HG03442 (cell line): ENCODE data around the gene PEAR1.

Experiments used
- ATAC-seq: cut with Tn5 transposase; IDR thresholded peaks from one replicate; pipeline ENCODE4 v1.9.1; 2021; ENCODE audit warnings: mild to moderate bottlenecking, moderate library complexity; ENCODE audit not compliant: unreplicated experiment

PEAR1 gene

DNA sequence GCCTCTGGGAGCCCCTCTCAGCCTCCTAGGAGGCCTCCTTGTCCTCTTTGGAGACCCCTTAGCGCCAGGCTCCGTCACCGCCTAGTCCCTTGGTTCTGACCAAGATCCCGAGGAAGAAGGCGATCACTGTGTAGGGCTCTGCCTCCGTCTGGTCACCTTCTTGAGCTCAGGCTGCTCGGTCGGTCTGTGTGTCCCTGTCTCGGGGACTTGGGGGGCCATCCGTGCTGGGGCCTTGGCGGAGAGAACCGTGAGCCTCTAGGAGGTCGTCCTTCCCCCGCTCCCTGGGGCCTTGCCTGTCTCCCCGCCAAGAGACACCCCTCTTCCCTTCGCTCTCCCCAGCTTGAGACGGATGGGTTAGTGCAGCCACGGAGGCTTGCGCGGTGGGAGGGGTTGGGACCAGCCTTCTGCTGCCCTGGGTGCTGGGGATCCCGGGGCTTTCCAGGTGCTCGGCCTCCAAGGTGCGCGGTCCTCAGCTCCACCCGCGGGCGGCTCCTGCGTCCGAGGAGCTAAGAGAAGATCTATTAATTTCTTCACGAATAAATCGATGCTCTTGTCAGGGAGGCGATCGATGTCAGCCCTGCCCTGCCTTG, 33.9 kb upstream of the PEAR1 start:
- no peak for ATAC-seq

DNA sequence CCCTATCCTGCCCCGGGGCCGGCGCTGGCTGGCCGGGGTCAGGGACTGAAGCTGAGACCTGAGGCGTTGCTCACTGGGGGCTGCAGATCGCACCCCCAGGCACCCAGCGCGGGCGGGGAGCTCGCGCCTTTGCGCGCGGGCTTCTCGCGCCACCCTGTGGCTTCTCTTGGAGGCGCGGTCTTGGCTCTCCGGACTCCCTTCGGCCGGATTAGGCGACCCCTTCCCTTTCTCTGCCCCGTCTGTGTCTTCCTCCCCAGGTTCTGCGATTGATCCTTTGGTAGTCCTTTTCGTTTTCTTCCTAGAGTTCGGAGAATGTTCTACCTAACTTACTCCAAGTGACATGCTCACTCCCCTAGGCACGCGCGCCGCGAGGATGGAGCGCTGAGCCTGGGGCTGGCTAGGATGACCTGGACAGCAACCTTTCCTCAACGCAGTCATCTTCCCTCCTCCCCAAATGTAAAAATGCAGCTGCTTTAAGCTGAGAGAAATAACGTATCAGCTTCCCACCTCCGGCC, 33.3 kb upstream of the PEAR1 start:
- ATAC-seq, result no peak

GRCh38 chr1:156860628-156861423, 32.7 kb upstream of the PEAR1 start, which contains the start of gene NTRK1:
TSS of gene NTRK1 (plus strand) at chr1:156860865. CDS start at chr1:156860935, 70 bp downstream.
- ATAC-seq, result no peak

GRCh38 chr1:156862584-156862983, 30.9 kb upstream of the PEAR1 start:
- no peak for ATAC-seq

DNA sequence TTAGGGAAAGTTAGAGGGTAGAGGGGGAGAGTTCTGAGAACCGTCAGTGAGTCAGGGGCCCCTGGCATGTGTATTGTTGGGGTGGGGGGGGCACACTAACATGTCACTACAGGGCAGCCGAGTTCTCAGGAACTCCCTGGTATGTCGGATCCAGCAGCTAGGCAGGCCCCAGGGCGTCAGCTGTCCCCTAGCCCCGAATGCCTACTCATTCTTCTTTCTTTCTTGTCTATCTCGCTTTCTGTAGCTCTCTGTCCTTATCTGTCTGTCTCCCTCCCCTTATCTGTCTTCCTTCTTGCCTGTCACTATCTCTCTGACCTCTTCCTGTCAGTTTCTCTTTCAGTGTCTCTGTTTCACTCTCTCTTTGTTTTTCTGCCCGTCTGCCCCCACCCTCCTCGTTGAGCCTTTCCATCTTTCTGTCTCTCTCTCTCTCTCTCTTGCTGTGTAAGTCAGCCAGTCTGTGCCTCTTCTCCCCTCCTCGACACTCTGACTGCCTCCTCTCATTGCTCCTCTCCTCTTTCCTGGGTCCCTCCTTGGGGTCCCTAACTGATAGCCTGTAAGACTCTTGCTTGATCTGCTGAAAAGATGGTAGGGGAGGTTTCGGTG, 30.4 kb upstream of the PEAR1 start:
- ATAC-seq, result no peak

GRCh38 chr1:156863631-156864030, 29.9 kb upstream of the PEAR1 start:
- no peak for ATAC-seq

GRCh38 chr1:156864796-156865195, 28.7 kb upstream of the PEAR1 start:
- ATAC-seq, result no peak

GRCh38 chr1:156865258-156865657, 28.3 kb upstream of the PEAR1 start:
- ATAC-seq, result no peak

DNA sequence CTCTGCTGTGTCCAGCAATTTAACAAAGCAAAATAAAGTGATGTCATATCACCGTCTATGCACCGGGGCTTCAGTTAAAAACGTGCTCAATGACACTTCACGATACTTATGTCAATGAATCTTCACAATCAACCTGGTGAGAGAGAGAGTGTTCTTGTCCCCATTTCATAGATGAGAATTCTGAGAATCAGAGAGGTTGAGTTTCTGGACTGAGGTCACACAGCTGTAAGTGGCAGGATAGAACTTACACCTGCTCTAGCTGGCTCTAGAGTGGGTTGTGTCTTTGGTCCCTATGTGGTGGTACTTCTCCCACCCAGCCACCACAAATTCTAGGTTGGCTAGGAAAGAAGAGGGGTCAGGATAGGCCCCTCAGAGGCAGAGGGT, 27.7 kb upstream of the PEAR1 start:
- ATAC-seq, result no peak

DNA sequence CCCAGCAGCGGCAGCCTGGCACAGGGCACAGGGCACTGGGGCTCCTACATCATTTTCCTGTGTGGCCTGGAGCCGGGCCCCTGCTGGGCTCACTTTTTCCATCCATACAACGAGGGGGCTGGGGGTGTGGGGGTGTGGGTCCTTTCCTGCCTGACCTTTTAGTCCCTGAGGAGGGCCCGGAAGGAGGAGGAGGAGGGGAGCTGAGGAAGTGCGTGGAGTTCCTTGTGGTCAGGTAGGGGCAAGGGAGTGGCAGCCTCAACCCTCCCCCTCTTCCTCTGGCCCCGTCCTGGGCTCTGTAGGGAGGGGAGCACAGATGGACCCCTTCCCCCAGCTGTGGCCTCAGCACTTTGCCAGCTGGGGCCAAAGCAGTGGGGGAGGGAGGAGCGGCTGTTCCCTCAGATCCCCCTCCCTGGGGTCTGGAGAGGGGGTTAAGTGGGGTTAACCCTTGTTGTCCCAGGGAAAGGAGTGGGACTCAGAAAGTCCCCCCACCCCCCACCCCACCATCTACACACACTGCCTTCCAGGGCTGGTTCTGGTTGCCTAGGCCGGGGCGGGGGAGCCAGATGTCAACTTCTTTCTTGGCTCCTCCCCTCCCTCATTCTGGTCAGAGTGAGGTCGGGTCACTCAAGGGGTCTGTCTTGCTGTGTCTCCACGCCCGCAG, 27.1 kb upstream of the PEAR1 start:
- no peak for ATAC-seq

- ATAC-seq, result no peak
Observed at GRCh38 chr1:156868341-156868740, 25.2 kb upstream of the PEAR1 start.

DNA sequence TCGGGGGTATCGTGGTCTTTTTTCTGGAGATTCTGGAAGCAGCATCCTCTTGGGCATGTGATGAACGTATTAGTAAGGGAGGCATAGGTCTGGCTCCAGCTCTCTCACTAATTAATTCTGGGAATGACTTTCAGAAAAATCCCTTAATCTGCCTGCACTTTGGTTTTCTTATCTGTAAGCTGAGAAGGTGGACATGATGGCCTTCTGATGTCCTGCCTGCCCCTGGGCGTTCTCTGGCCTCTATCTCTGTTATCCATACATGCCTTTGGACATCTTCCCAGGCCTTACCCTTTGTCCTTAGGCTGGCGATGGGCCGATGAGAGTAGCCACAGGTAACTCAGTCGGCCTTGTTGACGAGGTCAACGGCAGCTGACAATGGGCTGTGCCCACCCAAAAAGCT, 24.1 kb upstream of the PEAR1 start:
- ATAC-seq, result no peak

- no peak for ATAC-seq
Observed at GRCh38 chr1:156873659-156874058, 19.9 kb upstream of the PEAR1 start.

DNA sequence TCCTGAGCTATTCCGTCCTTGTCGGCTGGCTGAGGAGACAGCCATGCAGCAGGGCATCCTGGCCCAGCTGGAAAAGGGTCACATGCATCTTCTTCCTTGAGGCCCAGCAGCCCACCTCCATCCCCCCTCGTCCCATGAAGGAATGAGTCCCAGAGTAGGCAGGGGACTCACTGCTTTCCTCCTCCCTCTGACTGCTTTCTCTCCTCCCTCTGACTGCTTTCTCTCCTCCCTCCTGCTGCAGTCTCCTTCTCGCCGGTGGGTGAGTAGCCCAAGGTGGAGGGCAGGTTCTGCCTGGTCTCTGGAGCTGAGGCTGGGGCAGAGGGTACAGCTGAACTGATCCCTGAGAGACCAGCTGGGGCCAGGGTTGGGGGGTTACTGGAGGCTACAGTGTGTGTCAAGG, 19.4 kb upstream of the PEAR1 start:
- ATAC-seq, result no peak

DNA sequence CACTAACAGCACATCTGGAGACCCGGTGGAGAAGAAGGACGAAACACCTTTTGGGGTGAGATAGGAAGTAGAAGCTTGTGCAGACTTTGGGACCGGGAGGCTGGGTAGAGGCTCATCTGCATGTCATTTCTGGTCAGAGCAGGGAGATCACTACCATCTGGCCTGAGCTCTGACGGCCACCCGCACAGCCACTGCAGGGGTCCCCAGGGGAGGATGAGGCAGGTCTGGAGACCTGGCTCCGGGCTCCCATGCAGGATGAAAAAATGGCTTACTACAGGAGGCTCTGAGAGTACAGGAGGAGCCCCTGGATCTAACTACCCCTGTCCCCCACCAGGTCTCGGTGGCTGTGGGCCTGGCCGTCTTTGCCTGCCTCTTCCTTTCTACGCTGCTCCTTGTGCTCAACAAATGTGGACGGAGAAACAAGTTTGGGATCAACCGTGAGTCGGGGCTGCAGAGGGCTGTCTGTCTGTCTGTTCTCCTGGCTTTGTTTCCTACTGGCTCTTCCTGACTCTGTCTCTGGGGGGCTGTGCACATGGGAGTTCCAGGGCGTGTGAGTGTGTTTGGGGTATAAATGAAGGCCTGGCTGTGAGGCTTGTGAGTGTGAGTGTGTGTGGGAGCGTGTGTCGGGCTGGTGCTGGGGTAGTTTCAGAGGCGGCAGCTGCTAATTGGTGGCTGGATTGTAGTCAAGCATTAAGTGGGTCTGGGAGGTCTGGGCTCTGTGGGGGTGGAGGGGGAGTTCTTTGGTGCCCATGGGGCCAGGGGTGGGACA, 18.8 kb upstream of the PEAR1 start:
- ATAC-seq, result no peak

GRCh38 chr1:156875341-156875615, 18.2 kb upstream of the PEAR1 start:
- no peak for ATAC-seq

DNA sequence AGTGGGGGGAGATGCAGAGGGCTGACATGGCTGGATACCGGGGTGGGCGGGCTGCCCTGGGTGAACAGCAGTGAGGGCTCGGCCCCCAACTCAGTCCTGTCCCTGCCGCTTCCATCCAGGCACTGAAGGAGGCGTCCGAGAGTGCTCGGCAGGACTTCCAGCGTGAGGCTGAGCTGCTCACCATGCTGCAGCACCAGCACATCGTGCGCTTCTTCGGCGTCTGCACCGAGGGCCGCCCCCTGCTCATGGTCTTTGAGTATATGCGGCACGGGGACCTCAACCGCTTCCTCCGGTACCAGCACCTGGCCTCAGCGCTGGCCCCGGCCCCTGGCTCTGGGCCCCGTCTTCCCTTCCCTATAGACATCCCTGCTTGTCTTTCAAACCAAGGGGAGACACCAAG, 17.2 kb upstream of the PEAR1 start:
- no peak for ATAC-seq

DNA sequence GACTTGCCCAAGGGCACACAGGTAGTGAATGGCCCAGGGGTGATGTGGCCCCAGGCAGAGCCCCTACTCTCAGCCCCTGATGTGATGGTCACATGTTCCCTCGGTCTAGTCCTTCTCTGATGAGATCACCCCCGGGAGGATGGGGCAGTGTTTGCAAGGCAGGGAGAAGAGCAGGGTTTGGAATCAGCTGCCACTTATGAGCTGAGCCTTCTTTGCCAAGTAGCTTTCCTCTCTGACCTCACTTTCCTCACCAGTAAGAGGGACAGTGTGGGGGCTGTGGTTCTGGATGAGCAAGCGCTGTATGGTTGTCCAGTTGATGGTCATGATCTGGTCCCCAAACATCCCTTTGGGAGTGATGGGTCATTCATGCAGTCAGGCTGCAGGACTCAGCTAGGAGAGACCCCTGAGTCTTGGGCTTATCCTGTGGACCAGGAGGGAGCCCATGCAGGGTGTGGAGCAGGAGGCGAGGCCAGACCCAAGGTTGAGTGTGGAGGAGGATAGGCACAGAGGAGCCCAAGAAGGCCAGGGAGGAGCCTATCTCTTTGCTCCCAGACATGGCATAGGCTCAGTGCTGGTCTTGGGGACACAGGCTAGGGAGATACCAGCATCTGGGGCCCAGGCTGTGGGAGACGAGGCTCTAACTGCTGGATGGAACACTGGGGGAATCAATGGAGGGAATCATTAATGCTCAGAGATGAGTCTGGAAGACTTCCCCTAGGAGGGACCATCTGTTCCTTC, 15.9 kb upstream of the PEAR1 start:
- ATAC-seq, result no peak

DNA sequence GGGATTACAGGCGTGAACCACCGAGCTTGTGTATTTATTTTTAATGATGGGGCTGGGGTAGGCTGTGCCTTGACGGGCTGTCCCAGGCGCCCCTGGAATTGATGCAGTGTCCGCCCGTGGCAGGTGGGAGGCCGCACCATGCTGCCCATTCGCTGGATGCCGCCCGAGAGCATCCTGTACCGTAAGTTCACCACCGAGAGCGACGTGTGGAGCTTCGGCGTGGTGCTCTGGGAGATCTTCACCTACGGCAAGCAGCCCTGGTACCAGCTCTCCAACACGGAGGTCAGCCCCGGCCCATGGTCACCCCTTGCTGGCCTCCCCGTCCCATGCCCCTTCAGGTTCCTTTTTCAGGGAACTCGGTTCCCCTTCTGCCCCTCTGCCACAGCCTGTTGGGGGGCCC, 13.6 kb upstream of the PEAR1 start:
- no peak for ATAC-seq

DNA sequence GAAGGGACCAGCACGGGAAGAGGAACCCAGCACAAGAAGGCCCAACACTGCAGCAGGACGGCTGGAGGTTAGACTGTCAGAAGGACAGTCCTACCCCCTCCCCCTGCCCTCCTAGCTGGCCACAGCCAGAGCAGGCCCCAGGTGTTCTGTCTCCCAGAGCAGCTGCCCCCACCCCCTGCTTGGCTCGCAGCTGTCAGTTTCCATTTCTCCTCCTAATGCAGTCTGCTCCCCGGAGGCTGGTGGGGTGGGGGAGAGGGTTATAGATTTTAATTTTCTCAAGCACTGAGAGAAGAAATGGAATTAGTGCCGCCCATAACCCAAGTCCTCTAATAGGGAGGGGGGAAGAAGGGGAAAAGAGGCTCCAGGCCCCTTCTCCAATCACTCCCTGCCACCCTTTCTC, 13.0 kb upstream of the PEAR1 start:
- no peak for ATAC-seq
